Peyer's patch (tissue), 4 donors: Measurements from ENCODE around the gene ASXL2. TPM values are rescaled to one million over a fixed set of nuclear protein-coding genes. Genes with fewer than 3 reads are reported as not detected.
"Not testable (repeated sequence)": the region's sequence is repeated elsewhere in the genome, so short reads cannot be mapped to it uniquely, and the experiment has no call there.

ENCODE experiments used
- DNase-seq, 3 donors: peaks; one replicate each; pipeline ENCODE4 v3.0.0-alpha.2; 2017 to 2019
- H3K27ac ChIP-seq, 4 donors: fragments of 200-600 bp; sonication (generic); one replicate each; pipeline ENCODE4 v1.5.1; 2016 to 2019
- H3K27me3 ChIP-seq, 2 donors: fragments of 200-600 bp; sonication (generic); one replicate each; pipeline ENCODE4 v1.5.1; 2019
- H3K36me3 ChIP-seq, 3 donors: fragments of 200-600 bp; sonication (generic); one replicate each; pipeline ENCODE4 v1.5.1; 2016 to 2019
- H3K4me1 ChIP-seq, 4 donors: fragments of 200-600 bp; sonication (generic); one replicate each; pipeline ENCODE4 v1.5.1; 2016 to 2019
- H3K4me3 ChIP-seq, 4 donors: fragments of 200-600 bp; sonication (generic); 1 replicate in 3 of 4; 2 replicates in 1 of 4; pipeline ENCODE4 v1.5.1; 2016 to 2019; ENCODE audit warnings: mild to moderate bottlenecking in 1 of 4
- H3K9me3 ChIP-seq, 4 donors: fragments of 200-600 bp; sonication (generic); one replicate each; pipeline ENCODE4 v1.5.1; 2016 to 2019; ENCODE audit warnings: mild to moderate bottlenecking in 1 of 4
- POLR2A ChIP-seq, 2 donors: fragments of 450-650 bp; IDR thresholded peaks; one replicate each; pipeline ENCODE4 v1.5.1; 2017; ENCODE audit warnings: antibody characterized with exemption in 2 of 2, mild to moderate bottlenecking in 2 of 2, moderate library complexity in 2 of 2
- total RNA-seq, 4 donors: library from RNA; depleted of rRNA; stranded (reverse); fragments of >200 nt; gene quantifications; one replicate each; pipeline ENCODE4 v1.1.0, GENCODE V29; 2016
- TF ChIP-seq, protein P1 (sequence below), 6 experiments: fragments of 450-650 bp in 4 of 6; fragments of 200-600 bp in 2 of 6; sonication (generic) in 1 of 6; IDR thresholded peaks; one replicate each; pipeline ENCODE4 v1.5.1; 2017 to 2019; ENCODE audit warnings: antibody characterized with exemption in 6 of 6, mild to moderate bottlenecking in 3 of 6, moderate library complexity in 1 of 6

The ASXL2 gene
- total RNA-seq, 4 donors from 2014 or later = 17.0 to 28.9 (median 19.8) TPM

DNA sequence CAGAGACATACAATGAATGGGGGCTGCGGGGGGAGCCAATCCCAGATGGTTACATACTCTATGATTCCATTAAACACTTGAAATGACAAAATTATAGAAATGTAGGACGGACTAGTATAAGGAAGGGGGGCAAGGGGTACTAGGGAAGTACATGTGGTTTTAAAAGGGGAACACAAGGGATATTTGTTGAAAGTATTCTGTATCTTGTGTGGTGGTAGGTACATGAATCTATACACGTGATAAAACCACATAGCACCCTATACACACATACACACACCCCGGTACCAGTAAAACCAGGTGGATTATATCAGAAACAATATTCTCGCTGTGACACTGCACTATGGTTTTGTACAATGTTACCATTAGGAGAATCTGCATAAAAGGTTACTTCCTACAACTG lies 45.4 kb downstream of the ASXL2 start:
- H3K9me3 ChIP-seq = no peaks in the 10 kb centered on the region
- H3K36me3 ChIP-seq = no peaks in the 10 kb centered on the region
- H3K4me3 ChIP-seq = no peak overlapping the region
- H3K27me3 ChIP-seq = no peaks in the 10 kb centered on the region
- no peak for DNase-seq
- H3K27ac ChIP-seq = no peak overlapping the region
- H3K4me1 ChIP-seq = peaks cover 0 to 13% (median 0%) of the 10 kb centered on the region in 4 donors
- TF ChIP-seq, protein P1, sequence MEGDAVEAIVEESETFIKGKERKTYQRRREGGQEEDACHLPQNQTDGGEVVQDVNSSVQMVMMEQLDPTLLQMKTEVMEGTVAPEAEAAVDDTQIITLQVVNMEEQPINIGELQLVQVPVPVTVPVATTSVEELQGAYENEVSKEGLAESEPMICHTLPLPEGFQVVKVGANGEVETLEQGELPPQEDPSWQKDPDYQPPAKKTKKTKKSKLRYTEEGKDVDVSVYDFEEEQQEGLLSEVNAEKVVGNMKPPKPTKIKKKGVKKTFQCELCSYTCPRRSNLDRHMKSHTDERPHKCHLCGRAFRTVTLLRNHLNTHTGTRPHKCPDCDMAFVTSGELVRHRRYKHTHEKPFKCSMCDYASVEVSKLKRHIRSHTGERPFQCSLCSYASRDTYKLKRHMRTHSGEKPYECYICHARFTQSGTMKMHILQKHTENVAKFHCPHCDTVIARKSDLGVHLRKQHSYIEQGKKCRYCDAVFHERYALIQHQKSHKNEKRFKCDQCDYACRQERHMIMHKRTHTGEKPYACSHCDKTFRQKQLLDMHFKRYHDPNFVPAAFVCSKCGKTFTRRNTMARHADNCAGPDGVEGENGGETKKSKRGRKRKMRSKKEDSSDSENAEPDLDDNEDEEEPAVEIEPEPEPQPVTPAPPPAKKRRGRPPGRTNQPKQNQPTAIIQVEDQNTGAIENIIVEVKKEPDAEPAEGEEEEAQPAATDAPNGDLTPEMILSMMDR (IDR thresholded peaks at IDR 0.05) = no peak
- TF ChIP-seq POLR2A (IDR thresholded peaks at IDR 0.05) = no peak

DNA sequence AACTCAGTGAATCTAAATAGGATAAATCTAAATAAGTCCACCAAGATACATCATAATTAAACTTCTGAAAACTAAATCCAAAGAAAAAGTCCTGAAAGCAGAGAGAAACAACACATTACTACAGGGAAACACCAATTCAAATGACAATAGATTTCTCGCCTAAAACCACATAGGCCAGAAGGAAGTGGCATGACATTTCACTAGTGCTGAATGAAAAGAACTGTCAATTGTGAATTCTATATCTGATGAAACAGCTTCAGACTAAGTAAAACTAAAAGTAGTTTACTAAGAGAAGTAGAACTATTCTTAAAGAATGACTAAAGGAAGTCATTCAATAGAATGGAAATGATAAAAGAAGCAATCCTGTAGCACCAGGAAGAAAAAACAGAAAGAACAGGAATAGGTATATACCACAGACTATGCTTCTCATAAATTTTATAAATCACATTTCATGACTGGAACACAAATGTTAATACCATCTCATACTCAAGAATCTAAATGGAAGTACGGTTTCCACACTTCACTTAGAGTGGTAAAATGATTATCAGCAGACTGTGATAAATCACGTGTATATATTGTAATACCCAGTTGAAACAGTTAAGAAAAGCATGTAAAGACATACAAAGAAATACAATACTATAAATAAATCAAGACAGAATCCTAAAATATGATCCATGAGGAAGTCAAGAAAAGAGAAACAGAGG lies 46.4 kb downstream of the ASXL2 start:
- H3K9me3 ChIP-seq = no peaks in the 10 kb centered on the region
- DNase-seq = no peak
- TF ChIP-seq, protein P1 (IDR thresholded peaks at IDR 0.05) = no peak
- TF ChIP-seq POLR2A (IDR thresholded peaks at IDR 0.05) = no peak
- H3K27ac ChIP-seq = no peak overlapping the region
- peaks cover 0 to 13% (median 0%) of the 10 kb centered on the region in 4 donors for H3K4me1 ChIP-seq
- H3K36me3 ChIP-seq = no peaks in the 10 kb centered on the region
- H3K27me3 ChIP-seq = no peaks in the 10 kb centered on the region
- no peak overlapping the region for H3K4me3 ChIP-seq

DNA sequence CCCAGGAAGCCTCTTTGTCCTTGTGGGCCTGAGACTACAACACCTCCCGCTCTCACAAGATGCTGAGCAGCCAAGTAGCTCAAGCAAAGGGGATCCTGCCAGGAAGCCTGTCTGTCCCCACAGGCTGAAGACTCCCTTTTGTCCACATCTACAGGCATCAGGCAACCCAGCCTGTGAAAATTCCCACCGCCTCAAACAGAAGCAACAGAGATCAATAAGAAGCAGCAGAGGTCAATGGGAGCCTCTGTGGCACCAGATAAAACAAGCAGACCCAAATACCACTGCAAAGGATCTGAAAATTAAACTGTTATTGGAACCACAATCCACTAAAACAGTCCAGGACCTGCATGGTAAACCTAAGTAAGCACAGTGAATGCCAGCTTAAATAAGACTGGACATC lies 48.5 kb downstream of the ASXL2 start:
- no peak for DNase-seq
- H3K4me3 ChIP-seq = no peak overlapping the region
- H3K27ac ChIP-seq = peak overlapping the region in 2 of 4 donors; percentile 25 to 48
- H3K27me3 ChIP-seq = no peaks in the 10 kb centered on the region
- H3K36me3 ChIP-seq = no peaks in the 10 kb centered on the region
- TF ChIP-seq, protein P1 (IDR thresholded peaks at IDR 0.05) = no peak
- TF ChIP-seq POLR2A (IDR thresholded peaks at IDR 0.05) = no peak
- H3K9me3 ChIP-seq = no peaks in the 10 kb centered on the region
- peaks cover 0 to 13% (median 2%) of the 10 kb centered on the region in 4 donors for H3K4me1 ChIP-seq

DNA sequence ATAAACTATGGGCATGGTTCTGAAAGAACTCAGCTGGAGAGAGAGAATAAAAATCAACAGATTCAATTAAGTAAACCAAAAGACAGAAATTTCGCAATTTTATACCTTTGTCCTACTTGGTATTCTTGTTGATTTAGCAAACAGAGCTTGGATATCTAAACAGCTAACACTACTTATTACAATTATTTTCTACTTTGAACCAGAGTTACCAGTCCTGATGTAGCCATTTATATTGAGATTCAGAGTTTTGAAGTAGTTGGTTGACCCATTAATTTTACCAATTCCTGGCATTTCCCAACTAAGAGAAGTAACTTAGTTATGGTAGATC lies 48.9 kb downstream of the ASXL2 start:
- H3K4me1 ChIP-seq = peaks cover 0 to 13% (median 2%) of the 10 kb centered on the region in 4 donors
- H3K9me3 ChIP-seq = no peaks in the 10 kb centered on the region
- no peaks in the 10 kb centered on the region for H3K36me3 ChIP-seq
- TF ChIP-seq, protein P1 (IDR thresholded peaks at IDR 0.05) = no peak
- no peak for TF ChIP-seq POLR2A (IDR thresholded peaks at IDR 0.05)
- no peak overlapping the region for H3K4me3 ChIP-seq
- no peaks in the 10 kb centered on the region for H3K27me3 ChIP-seq
- H3K27ac ChIP-seq = peak overlapping the region in 2 of 4 donors; percentile 25 to 48
- no peak for DNase-seq

DNA sequence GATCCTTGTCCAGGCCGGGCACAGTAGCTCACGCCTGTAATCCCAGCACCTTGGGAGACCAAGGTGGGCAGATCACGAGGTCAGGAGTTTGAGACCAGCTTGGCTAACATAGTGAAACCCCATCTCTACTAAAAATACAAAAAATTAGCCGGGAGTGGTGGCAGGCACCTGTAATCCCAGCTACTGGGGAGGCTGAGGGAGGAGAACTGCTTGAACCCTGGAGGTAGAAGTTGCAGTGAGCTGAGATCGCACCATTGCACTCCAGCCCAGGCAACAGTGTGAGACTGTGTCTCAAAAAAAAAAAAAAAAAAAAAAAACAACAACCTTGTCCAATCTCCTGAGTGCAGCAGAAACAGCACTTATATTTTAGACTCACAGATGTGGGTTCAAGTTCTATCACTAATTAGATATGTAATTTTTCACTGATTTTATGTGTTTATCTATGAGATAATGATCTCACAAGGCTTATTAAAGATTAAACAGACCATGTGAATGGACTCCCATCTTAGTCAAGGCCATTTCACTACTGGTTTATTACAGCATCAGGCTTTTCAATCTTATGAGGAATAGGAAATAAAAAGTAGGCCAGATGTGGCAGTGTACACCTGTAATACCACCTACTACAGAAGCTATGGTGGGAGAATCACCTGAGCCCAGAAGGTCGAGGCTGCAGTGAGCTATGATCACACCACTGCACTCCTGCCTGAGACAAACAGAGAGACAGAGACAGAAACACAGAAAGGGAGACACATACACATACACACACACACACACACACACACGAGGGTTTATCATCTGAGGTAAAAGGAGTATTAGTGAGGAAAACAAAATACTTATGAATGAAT lies 49.5 kb downstream of the ASXL2 start:
- not testable (repeated sequence) for H3K36me3 ChIP-seq, DNase-seq, H3K4me3 ChIP-seq, H3K27me3 ChIP-seq, H3K9me3 ChIP-seq
- Histone ChIP-seq H3K4me1 (peaks cover 0 to 13% (median 2%) of the 10 kb centered on the region in 4 donors), H3K27ac (peak overlapping the region in 1 of 4 donors; percentile 48)

DNA sequence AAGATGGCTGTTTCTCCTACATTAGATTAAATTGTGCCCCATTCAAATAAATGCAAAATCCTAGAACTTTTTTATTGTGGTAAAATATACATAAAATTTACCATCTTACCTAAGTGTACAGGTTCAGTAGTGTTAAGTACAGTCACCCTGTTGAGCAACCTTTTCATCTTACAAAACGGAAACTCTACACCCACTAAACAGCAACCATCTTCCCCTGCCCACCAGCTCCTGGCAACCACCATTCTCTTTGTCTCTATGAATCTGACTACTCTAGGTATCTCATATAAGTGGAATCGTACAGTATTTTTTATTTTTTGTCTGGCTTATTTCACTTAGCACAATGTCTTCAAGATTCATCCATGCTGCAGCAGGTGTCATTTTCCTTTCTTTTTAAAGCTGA lies 53.0 kb downstream of the ASXL2 start:
- Histone ChIP-seq H3K36me3 (no peaks in the 10 kb centered on the region), H3K9me3 (no peaks in the 10 kb centered on the region), H3K27ac (no peak overlapping the region), H3K27me3 (no peaks in the 10 kb centered on the region), H3K4me3 (no peak overlapping the region), H3K4me1 (peaks cover 0 to 12% (median 2%) of the 10 kb centered on the region in 4 donors)
- DNase-seq = no peak
- TF ChIP-seq, protein P1 (IDR thresholded peaks at IDR 0.05) = no peak
- no peak for TF ChIP-seq POLR2A (IDR thresholded peaks at IDR 0.05)
